Esophagus (tissue), 2 donors: Measurements from ENCODE around the gene ATOX1. TPM values are rescaled to one million over a fixed set of nuclear protein-coding genes. Genes with fewer than 3 reads are reported as not detected.
"Not testable (repeated sequence)": the region's sequence is repeated elsewhere in the genome, so short reads cannot be mapped to it uniquely, and the experiment has no call there.

Source experiments
- H3K27ac ChIP-seq, 2 donors: one replicate each; pipeline ENCODE4 v1.5.1; 2013; ENCODE audit warnings: low read depth in 2 of 2, mild to moderate bottlenecking in 2 of 2, inconsistent platforms in 1 of 2, low read length in 1 of 2, moderate library complexity in 1 of 2
- H3K27me3 ChIP-seq, 2 donors: one replicate each; pipeline ENCODE4 v1.6.1; 2013; ENCODE audit warnings: low read length in 2 of 2, control low read depth in 1 of 2, mild to moderate bottlenecking in 1 of 2; ENCODE audit not compliant: insufficient read depth in 2 of 2, control insufficient read depth in 1 of 2
- H3K36me3 ChIP-seq, 2 donors: one replicate each; pipeline ENCODE4 v1.6.1; 2013; ENCODE audit warnings: low read length in 1 of 2; ENCODE audit not compliant: control insufficient read depth in 2 of 2, insufficient read depth in 2 of 2
- H3K4me1 ChIP-seq, 2 donors: one replicate each; pipeline ENCODE4 v1.6.1; 2013; ENCODE audit warnings: low read length in 1 of 2; ENCODE audit not compliant: control insufficient read depth in 2 of 2, insufficient read depth in 2 of 2
- H3K4me3 ChIP-seq, 2 donors: one replicate each; pipeline ENCODE4 v1.5.1; 2013; ENCODE audit warnings: low read length in 2 of 2, mild to moderate bottlenecking in 2 of 2, low read depth in 1 of 2, moderate library complexity in 1 of 2
- H3K9me3 ChIP-seq, 2 donors: one replicate each; pipeline ENCODE4 v1.6.1; 2013; ENCODE audit warnings: mild to moderate bottlenecking in 2 of 2, low read depth in 1 of 2, low read length in 1 of 2, moderate library complexity in 1 of 2; ENCODE audit not compliant: control insufficient read depth in 2 of 2, insufficient read depth in 1 of 2
- WGBS, 2 donors: extraction: QIAGEN DNeasy Blood & Tissue Kit; methylation state at CpG; one replicate each; pipeline ENCODE4 v1.1.7; 2013; 5-methylcytosine and 5-hydroxymethylcytosine counted together
- polyA plus RNA-seq, 2 donors: library from polyadenylated mRNA; stranded (reverse); fragments of 200-250 nt; gene quantifications; one replicate each; pipeline ENCODE4 v1.2.3, GENCODE V29; 2013
- donor health status: healthy with polysubstance abuse.
- donor health status: Bipolar disorder and iron deficiency.

The ATOX1 gene
- polyA plus RNA-seq, 2 donors, result 77.3 to 108 TPM

DNA sequence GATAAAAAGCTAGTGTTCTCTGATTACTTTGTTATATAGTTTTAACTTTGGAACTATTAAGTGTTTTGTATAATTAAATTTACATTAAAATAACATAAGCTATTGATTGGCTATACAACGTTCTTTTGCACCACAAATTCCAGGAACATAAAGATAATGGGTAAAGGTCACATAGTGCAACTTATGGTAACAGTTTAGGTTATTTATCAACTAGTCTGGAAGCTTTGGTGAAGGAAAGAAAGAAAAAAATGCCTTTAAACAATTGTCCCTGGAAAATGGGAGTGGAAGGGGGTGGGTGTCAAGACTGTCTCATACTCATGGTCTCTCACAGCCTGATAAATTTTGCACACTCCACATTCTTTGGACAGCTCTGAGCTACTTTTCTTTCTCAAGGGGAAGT is 54.7 kb downstream of the ATOX1 start:
- H3K27me3 ChIP-seq, result no peaks in the 10 kb centered on the region
- no peaks in the 10 kb centered on the region for H3K9me3 ChIP-seq
- H3K27ac ChIP-seq, result no peak overlapping the region
- no peaks in the 10 kb centered on the region for H3K4me1 ChIP-seq
- H3K36me3 ChIP-seq, result no peaks in the 10 kb centered on the region
- 68 to 89% methylated on average over 1 of the region's 1 CpG for WGBS, 2 donors
- H3K4me3 ChIP-seq, result no peak overlapping the region

- 61 to 65% methylated on average over 1 of the region's 1 CpG for WGBS, 2 donors
- no peaks in the 10 kb centered on the region for H3K9me3 ChIP-seq
- H3K4me3 ChIP-seq, result no peak overlapping the region
- no peak overlapping the region for H3K27ac ChIP-seq
- no peaks in the 10 kb centered on the region for H3K36me3 ChIP-seq
- no peaks in the 10 kb centered on the region for H3K27me3 ChIP-seq
- H3K4me1 ChIP-seq, result no peaks in the 10 kb centered on the region
Observed at GRCh38 chr5:151703227-151703626, 55.2 kb downstream of the ATOX1 start.

DNA sequence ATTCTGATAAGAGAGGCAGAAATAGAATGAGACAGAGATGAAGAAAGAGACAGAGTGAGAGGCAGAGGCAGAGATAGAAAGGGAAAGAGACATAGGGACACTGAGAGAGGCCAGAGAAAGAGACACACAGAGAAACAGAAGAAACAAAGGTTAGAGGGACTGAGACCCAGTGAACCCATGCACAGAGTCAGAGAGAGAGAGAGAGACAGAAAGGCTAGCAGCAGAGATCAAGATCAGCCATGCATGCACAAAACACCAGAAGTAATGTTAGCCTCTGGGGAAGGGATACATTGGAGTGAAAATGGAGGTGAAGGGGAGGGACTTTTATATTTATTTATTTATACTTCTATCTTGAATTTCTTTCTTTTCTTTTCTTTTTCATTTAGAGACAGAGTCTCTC is 57.6 kb downstream of the ATOX1 start:
- H3K4me1 ChIP-seq, result no peaks in the 10 kb centered on the region
- H3K9me3 ChIP-seq, result no peaks in the 10 kb centered on the region
- no peaks in the 10 kb centered on the region for H3K27me3 ChIP-seq
- no peaks in the 10 kb centered on the region for H3K36me3 ChIP-seq
- no peak overlapping the region for H3K4me3 ChIP-seq
- no peak overlapping the region for H3K27ac ChIP-seq

DNA sequence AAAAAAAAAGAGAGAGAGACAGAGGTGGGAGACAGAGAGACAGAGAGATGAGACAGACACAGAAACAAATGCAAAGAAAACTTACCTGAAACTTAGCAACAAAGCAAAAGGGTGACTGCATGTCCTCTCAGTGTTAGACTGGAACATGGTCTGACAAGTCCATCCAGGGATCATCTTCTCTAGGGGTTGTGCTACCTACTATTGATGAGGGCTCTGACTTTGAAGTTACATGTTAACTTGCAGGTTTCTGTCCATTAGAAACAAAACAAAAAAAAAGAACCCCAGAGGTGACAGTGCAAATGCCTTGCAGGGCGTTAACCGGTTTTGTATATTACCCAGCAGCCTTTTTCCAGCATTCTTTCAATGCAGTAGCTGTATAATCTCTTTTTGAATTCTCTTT is 58.1 kb downstream of the ATOX1 start:
- H3K36me3 ChIP-seq, result no peaks in the 10 kb centered on the region
- 73 to 82% methylated on average over 2 of the region's 2 CpGs for WGBS, 2 donors

DNA sequence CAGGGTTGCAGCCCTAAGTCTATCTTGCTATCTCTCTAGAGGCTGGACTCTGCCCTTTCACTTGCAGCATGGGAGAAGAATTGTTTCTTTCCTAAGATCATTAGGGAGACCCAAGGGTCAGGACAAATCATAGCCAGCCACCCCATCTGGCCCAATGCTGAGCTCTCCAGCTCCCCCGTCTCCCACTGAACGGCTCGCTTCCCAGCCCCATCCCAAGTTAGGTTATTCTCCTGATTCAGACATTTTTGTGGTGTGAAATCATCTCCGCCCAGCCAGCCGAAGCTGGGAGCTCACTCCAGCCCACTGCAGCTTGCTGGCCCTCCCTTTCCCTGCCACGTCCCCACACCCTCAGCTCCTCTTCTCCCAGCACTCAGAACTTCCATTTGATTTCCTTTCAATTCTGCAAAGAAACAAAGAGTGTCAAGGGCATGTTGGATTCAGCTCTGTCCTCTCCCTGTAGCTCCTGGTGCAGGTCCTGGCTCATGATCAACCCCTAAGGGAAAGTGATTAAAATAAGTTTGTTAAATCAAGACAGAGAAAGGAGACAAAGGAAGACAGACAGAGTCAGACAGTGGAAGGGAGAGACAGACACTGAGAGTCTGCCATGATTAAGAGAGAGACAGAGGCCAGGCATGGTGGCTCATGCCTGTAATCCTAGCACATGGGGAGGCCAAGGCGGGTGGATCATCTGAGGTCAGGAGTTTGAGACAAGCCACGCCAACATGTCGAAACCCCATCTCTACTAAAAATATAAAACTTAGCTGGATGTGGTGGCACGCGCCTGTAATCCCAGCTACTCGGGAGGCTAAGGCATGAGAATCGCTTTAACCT is 59.1 kb downstream of the ATOX1 start:
- H3K27me3 ChIP-seq, result no peaks in the 10 kb centered on the region
- WGBS, 2 donors, result 43 to 45% methylated on average over 13 of the region's 13 CpGs
- H3K27ac ChIP-seq, result peak overlapping the region; percentile 53 to 67
- H3K4me1 ChIP-seq, result no peaks in the 10 kb centered on the region
- H3K9me3 ChIP-seq, result no peaks in the 10 kb centered on the region
- no peaks in the 10 kb centered on the region for H3K36me3 ChIP-seq
- no peak overlapping the region for H3K4me3 ChIP-seq

More for the DNA sequence above, 58.1 kb downstream of the ATOX1 start:
- H3K9me3 ChIP-seq, result no peaks in the 10 kb centered on the region
- no peaks in the 10 kb centered on the region for H3K27me3 ChIP-seq
- H3K27ac ChIP-seq, result no peak overlapping the region
- H3K4me1 ChIP-seq, result no peaks in the 10 kb centered on the region
- no peak overlapping the region for H3K4me3 ChIP-seq

- H3K9me3 ChIP-seq, H3K4me3 ChIP-seq, H3K36me3 ChIP-seq, H3K4me1 ChIP-seq, H3K27me3 ChIP-seq, H3K27ac ChIP-seq: not testable (repeated sequence)
- 93 to 94% methylated on average over 4 of the region's 4 CpGs for WGBS, 2 donors
Observed at GRCh38 chr5:151698081-151698480, 60.4 kb downstream of the ATOX1 start.

DNA sequence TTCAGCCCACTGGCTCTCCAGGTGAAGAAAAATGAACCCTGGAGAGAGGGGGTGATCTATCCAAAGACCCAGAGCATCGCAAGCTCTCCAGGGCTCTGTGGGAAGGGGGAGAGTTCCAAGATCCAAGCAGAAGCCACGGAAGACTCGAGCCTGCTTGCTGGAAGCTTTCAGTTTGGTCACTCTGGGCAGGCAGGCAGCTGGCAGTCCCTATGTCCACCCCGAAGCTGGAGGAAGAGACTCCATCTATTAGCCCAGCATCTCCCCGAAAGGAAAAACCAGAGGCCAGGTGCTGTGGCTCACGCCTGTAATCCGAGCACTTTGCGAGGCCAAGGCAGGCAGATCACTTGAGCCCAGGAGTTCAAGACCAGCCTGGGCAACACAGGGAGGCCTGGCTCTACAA is 61.0 kb downstream of the ATOX1 start:
- H3K27ac ChIP-seq, result peak overlapping the region; percentile 11 to 51
- no peaks in the 10 kb centered on the region for H3K27me3 ChIP-seq
- no peaks in the 10 kb centered on the region for H3K9me3 ChIP-seq
- 80 to 83% methylated on average over 8 of the region's 8 CpGs for WGBS, 2 donors
- H3K4me1 ChIP-seq, result no peaks in the 10 kb centered on the region
- no peak overlapping the region for H3K4me3 ChIP-seq
- H3K36me3 ChIP-seq, result no peaks in the 10 kb centered on the region

- 45 to 55% methylated on average over 20 of the region's 20 CpGs for WGBS, 2 donors
- Histone ChIP-seq H3K27ac (peak overlapping the region; percentile 59 to 73), H3K9me3 (no peaks in the 10 kb centered on the region), H3K36me3 (no peaks in the 10 kb centered on the region), H3K4me1 (no peaks in the 10 kb centered on the region), H3K27me3 (no peaks in the 10 kb centered on the region), H3K4me3 (no peak overlapping the region)
Observed at GRCh38 chr5:151696470-151697061, 61.9 kb downstream of the ATOX1 start.

- 82 to 100% methylated on average over 1 of the region's 1 CpG for WGBS, 2 donors
- Histone ChIP-seq H3K36me3 (no peaks in the 10 kb centered on the region), H3K4me1 (no peaks in the 10 kb centered on the region), H3K9me3 (no peaks in the 10 kb centered on the region), H3K27ac (no peak overlapping the region), H3K27me3 (no peaks in the 10 kb centered on the region), H3K4me3 (no peak overlapping the region)
Observed at GRCh38 chr5:151695464-151695863, 63.0 kb downstream of the ATOX1 start.

- no peak overlapping the region for H3K4me3 ChIP-seq
- no peaks in the 10 kb centered on the region for H3K27me3 ChIP-seq
- no peaks in the 10 kb centered on the region for H3K9me3 ChIP-seq
- 80 to 81% methylated on average over 3 of the region's 3 CpGs for WGBS, 2 donors
- no peak overlapping the region for H3K27ac ChIP-seq
- no peaks in the 10 kb centered on the region for H3K36me3 ChIP-seq
- no peaks in the 10 kb centered on the region for H3K4me1 ChIP-seq
Observed at GRCh38 chr5:151694035-151694485, 64.4 kb downstream of the ATOX1 start.
